OCI-LY1 (cell line): ENCODE results near the gene CPSF6.

Experiments
- H2AFZ ChIP-seq: fragments of 200-600 bp; sonication (generic), shearing (Covaris generic); 2 replicates; pipeline ENCODE4 v1.6.0; 2014; ENCODE audit warnings: antibody characterized with exemption, mild to moderate bottlenecking, low read length
- H3F3A ChIP-seq: fragments of 200-600 bp; sonication (generic), shearing (Covaris generic); 2 replicates; pipeline ENCODE4 v1.6.0; 2014; ENCODE audit warnings: mild to moderate bottlenecking, antibody characterized with exemption, low read length, moderate library complexity; ENCODE audit not compliant: insufficient read depth
- H3K27ac ChIP-seq: fragments of 200-600 bp; sonication (generic); 2 replicates; pipeline ENCODE4 v1.5.1; 2014; ENCODE audit warnings: low read length, mixed run types, mild to moderate bottlenecking, low read depth; ENCODE audit not compliant: poor library complexity, severe bottlenecking
- H3K27me3 ChIP-seq: fragments of 200-600 bp; sonication (generic); 2 replicates; pipeline ENCODE4 v1.6.0; 2014; ENCODE audit warnings: antibody characterized with exemption, mild to moderate bottlenecking, low read length, moderate library complexity; ENCODE audit not compliant: insufficient read depth
- H3K36me3 ChIP-seq: fragments of 200-600 bp; sonication (generic); 2 replicates; pipeline ENCODE4 v1.6.1; 2014; ENCODE audit warnings: mild to moderate bottlenecking, antibody characterized with exemption, low read length, moderate library complexity, mixed read lengths; ENCODE audit not compliant: insufficient read depth
- H3K4me1 ChIP-seq: fragments of 200-600 bp; sonication (generic); 2 replicates; pipeline ENCODE4 v1.5.1; 2014; ENCODE audit warnings: mild to moderate bottlenecking, low read length, moderate library complexity; ENCODE audit not compliant: insufficient read depth, severe bottlenecking
- H3K4me2 ChIP-seq: fragments of 200-600 bp; sonication (generic), shearing (Covaris generic); 2 replicates; pipeline ENCODE4 v1.6.1; 2014; ENCODE audit warnings: low read length
- H3K4me3 ChIP-seq: fragments of 200-600 bp; sonication (generic); 2 replicates; pipeline ENCODE4 v1.5.1; 2014; ENCODE audit warnings: low read length, low read depth, mild to moderate bottlenecking, mixed read lengths; ENCODE audit not compliant: poor library complexity, severe bottlenecking
- H3K79me2 ChIP-seq: fragments of 200-600 bp; shearing (Covaris generic); 2 replicates; pipeline ENCODE4 v1.6.1; 2016; ENCODE audit warnings: mixed run types, low read length, mixed read lengths; ENCODE audit not compliant: insufficient read depth
- H3K9ac ChIP-seq: fragments of 200-600 bp; sonication (generic), shearing (Covaris generic); 2 replicates; pipeline ENCODE4 v1.6.1; 2014; ENCODE audit warnings: mild to moderate bottlenecking, low read length, mixed read lengths
- H3K9me2 ChIP-seq: fragments of 200-600 bp; sonication (generic), shearing (Covaris generic); 2 replicates; pipeline ENCODE4 v1.6.1; 2014; ENCODE audit warnings: low read depth, mild to moderate bottlenecking, low read length, mixed read lengths
- H3K9me3 ChIP-seq: fragments of 200-600 bp; shearing (Covaris generic); 2 replicates; pipeline ENCODE4 v1.6.1; 2014; ENCODE audit warnings: low read length, mixed read lengths
- H4K20me1 ChIP-seq: fragments of 200-600 bp; sonication (generic), shearing (Covaris generic); 2 replicates; pipeline ENCODE4 v1.6.0; 2016; ENCODE audit warnings: mild to moderate bottlenecking, low read length; ENCODE audit not compliant: insufficient read depth
- EZH2 ChIP-seq: fragments of 200-600 bp; sonication (generic), shearing (Covaris generic); IDR thresholded peaks from 2 replicates; pipeline ENCODE4 v1.8.0; 2017; ENCODE audit warnings: borderline replicate concordance, mixed run types, mild to moderate bottlenecking, antibody characterized with exemption, low read length, moderate library complexity, mixed read lengths
- TF ChIP-seq, protein P1 (sequence below): fragments of 200-600 bp; sonication (generic), shearing (Covaris generic); IDR thresholded peaks from 2 replicates; pipeline ENCODE4 v1.5.1; 2017; ENCODE audit warnings: mild to moderate bottlenecking, antibody characterized with exemption, low read length, moderate library complexity, mixed read lengths

Gene CPSF6

DNA sequence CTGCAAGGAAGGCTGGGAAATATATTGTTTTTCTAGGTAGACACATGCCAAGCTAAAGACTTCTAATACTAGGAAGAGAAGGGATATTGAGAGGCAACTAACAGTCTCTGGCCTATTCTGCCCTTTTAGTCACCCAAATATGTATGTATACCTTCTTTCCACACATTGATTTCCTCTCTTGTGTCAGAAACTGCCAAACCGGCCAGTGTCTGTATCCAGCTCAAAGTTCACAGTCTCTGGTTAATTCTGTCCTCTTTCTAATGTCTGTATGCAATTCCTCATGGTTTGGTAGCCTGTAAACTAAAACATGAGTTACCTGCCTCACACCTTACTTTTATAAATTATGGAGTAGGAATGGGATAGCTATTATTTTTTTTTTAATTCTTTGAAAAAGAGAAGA, 25.2 kb upstream of the CPSF6 start:
- H3K79me2 ChIP-seq, result no peaks in the 10 kb centered on the region
- H3K9me3 ChIP-seq, result no peaks in the 10 kb centered on the region
- H3K27ac ChIP-seq, result no peak overlapping the region
- H4K20me1 ChIP-seq, result no peaks in the 10 kb centered on the region
- no peak for TF ChIP-seq EZH2
- TF ChIP-seq, protein P1, sequence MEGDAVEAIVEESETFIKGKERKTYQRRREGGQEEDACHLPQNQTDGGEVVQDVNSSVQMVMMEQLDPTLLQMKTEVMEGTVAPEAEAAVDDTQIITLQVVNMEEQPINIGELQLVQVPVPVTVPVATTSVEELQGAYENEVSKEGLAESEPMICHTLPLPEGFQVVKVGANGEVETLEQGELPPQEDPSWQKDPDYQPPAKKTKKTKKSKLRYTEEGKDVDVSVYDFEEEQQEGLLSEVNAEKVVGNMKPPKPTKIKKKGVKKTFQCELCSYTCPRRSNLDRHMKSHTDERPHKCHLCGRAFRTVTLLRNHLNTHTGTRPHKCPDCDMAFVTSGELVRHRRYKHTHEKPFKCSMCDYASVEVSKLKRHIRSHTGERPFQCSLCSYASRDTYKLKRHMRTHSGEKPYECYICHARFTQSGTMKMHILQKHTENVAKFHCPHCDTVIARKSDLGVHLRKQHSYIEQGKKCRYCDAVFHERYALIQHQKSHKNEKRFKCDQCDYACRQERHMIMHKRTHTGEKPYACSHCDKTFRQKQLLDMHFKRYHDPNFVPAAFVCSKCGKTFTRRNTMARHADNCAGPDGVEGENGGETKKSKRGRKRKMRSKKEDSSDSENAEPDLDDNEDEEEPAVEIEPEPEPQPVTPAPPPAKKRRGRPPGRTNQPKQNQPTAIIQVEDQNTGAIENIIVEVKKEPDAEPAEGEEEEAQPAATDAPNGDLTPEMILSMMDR, result no peak
- H3K4me1 ChIP-seq, result no peaks in the 10 kb centered on the region
- H3K4me2 ChIP-seq, result no peak overlapping the region
- H3K27me3 ChIP-seq, result no peaks in the 10 kb centered on the region
- H3F3A ChIP-seq, result no peaks in the 10 kb centered on the region
- H3K9ac ChIP-seq, result no peak overlapping the region
- no peak overlapping the region for H3K4me3 ChIP-seq
- H3K9me2 ChIP-seq, result no peaks in the 10 kb centered on the region
- no peak overlapping the region for H2AFZ ChIP-seq
- H3K36me3 ChIP-seq, result no peaks in the 10 kb centered on the region

DNA sequence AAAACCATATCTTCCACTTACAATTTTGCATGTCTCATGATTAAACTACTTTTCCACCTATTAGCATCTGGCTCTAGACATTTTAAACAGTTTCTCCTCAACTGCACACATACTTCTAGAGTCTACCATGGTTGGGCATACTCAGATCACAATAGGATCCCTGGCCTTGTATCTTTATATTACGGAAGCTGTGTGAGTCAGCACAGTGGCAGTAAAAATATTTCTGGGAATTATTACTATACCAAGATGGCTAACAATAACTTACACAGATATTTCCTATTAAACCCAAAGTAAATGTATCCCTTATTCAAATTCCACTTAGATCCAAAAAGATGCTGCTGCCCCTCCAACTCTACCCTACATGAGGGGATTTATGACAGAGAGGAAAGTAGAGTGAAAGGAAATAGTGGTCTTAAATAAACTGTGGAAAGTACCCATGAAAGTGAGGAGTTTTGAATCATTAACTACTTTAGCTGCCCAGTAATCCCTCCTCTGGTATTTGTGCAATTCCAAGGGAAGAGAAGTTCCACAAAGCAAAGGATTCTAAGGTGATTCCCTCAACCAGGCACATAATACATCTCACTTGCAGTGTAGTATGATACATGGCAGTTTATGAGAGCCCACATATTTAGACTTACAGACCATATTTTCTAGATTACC, 14.0 kb upstream of the CPSF6 start:
- Histone ChIP-seq H3K27ac (no peak overlapping the region), H3K27me3 (0 out of 2 replicates have a peak, but pooled peaks cover 4% of the 10 kb centered on the region), H3F3A (no peaks in the 10 kb centered on the region)

DNA sequence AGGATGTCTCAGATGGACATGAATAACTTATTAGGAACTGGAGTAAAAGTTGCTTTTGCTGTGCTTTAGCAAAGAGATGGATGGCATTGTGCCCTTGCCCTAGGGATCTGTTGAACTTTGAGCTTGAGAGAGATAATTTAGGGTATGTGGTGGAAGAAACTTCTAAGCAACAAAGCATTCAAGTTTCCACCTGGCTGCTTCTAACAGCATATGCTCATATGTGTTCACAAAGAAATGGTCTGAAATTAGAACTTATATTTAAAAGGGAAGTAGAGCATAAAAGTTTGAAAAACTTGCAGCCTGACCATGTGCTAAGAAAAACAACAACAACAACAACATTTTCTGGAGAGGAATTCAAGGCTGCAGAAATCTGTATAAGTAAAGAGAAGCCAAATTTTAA, 7.9 kb upstream of the CPSF6 start:
- Histone ChIP-seq H3F3A (no peaks in the 10 kb centered on the region), H3K9me3 (0 out of 2 replicates have a peak, but pooled peaks cover 2% of the 10 kb centered on the region), H3K4me2 (no peak overlapping the region), H3K9ac (no peak overlapping the region), H3K27me3 (no peaks in the 10 kb centered on the region), H2AFZ (no peak overlapping the region), H3K79me2 (no peaks in the 10 kb centered on the region), H3K27ac (no peak overlapping the region), H4K20me1 (no peaks in the 10 kb centered on the region), H3K36me3 (no peaks in the 10 kb centered on the region), H3K4me3 (no peak overlapping the region), H3K4me1 (no peaks in the 10 kb centered on the region), H3K9me2 (no peaks in the 10 kb centered on the region)
- TF ChIP-seq, protein P1, result no peak
- no peak for TF ChIP-seq EZH2

More for the DNA sequence above, 14.0 kb upstream of the CPSF6 start:
- H4K20me1 ChIP-seq, result no peaks in the 10 kb centered on the region
- H3K79me2 ChIP-seq, result no peaks in the 10 kb centered on the region
- no peak overlapping the region for H3K4me3 ChIP-seq
- no peaks in the 10 kb centered on the region for H3K4me1 ChIP-seq
- H3K36me3 ChIP-seq, result no peaks in the 10 kb centered on the region
- H3K9me2 ChIP-seq, result no peaks in the 10 kb centered on the region
- no peak overlapping the region for H3K4me2 ChIP-seq
- no peak overlapping the region for H2AFZ ChIP-seq
- no peak for TF ChIP-seq EZH2
- TF ChIP-seq, protein P1, result no peak
- H3K9me3 ChIP-seq, result no peaks in the 10 kb centered on the region
- no peak overlapping the region for H3K9ac ChIP-seq
